B cell (primary cell): Measurements from ENCODE around the gene FOXE1. TPM values are rescaled to one million over a fixed set of nuclear protein-coding genes. Genes with fewer than 3 reads are reported as not detected.

Experiments
- ATAC-seq: fragments of 200-7000 bp; cut with Tn5 transposase; one replicate; pipeline ENCODE4 v1.10.0; 2021; ENCODE audit warnings: low read depth, mild to moderate bottlenecking, moderate number of reproducible peaks, moderate library complexity
- CTCF ChIA-PET: fragments of 350-600 bp; sonication (Branson Sonifier 250); formaldehyde crosslinking; loops from one replicate; lab custom pipeline; 2021; ENCODE audit warnings: antibody characterized with exemption, inconsistent platforms; lab: Charles Lee
- POLR2A ChIA-PET: fragments of 350-600 bp; sonication (Branson Sonifier 250); formaldehyde crosslinking; loops from one replicate; lab custom pipeline; 2021; ENCODE audit warnings: antibody characterized with exemption; lab: Charles Lee
- DNase-seq: peaks from one replicate; pipeline ENCODE4 v3.0.0; 2013
- H2AFZ ChIP-seq: 2 replicates; pipeline ENCODE4 v1.6.1; 2012; ENCODE audit warnings: mild to moderate bottlenecking, low read depth, low read length; ENCODE audit not compliant: insufficient read depth, poor library complexity, severe bottlenecking
- H3K27ac ChIP-seq, 2 donors: 1 replicate in 1 of 2; 2 replicates in 1 of 2; pipeline ENCODE4 v1.5.1; 2012 to 2013; ENCODE audit warnings: low read length in 2 of 2, mild to moderate bottlenecking in 2 of 2, moderate library complexity in 1 of 2
- H3K27me3 ChIP-seq, 4 experiments: fragments of 200-600 bp in 1 of 4; sonication (generic) in 1 of 4; replicated peaks in 1 of 4; 1 replicate in 2 of 4; 2 replicates in 2 of 4; pipeline versions ENCODE4 v1.6.1 to v1.7.0; 2013 to 2016; ENCODE audit warnings: low read length in 3 of 4, mild to moderate bottlenecking in 2 of 4, mixed read lengths in 1 of 4, moderate library complexity in 1 of 4; ENCODE audit not compliant: insufficient read depth in 4 of 4, control insufficient read depth in 3 of 4; ENCODE audit errors: control extremely low read depth in 1 of 4
- H3K36me3 ChIP-seq, 2 experiments: replicated peaks in 1 of 2; 1 replicate in 1 of 2; 2 replicates in 1 of 2; pipeline versions ENCODE4 v1.6.1 to v1.7.1; 2013; ENCODE audit warnings: low read length in 1 of 2; ENCODE audit not compliant: insufficient read depth in 2 of 2, control insufficient read depth in 1 of 2; ENCODE audit errors: control extremely low read depth in 1 of 2, extremely low read depth in 1 of 2
- H3K4me1 ChIP-seq, 2 donors: fragments of 200-600 bp in 1 of 2; sonication (generic) in 1 of 2; 1 replicate in 1 of 2; 2 replicates in 1 of 2; pipeline versions ENCODE4 v1.5.1 to v1.6.1; 2013 to 2017; ENCODE audit warnings: low read length in 2 of 2; ENCODE audit not compliant: control insufficient read depth in 2 of 2, insufficient read depth in 2 of 2
- H3K4me2 ChIP-seq: replicated peaks from 2 replicates; pipeline ENCODE3; 2012; ENCODE audit warnings: mild to moderate bottlenecking, low read depth, low read length; ENCODE audit not compliant: poor library complexity, severe bottlenecking
- H3K4me3 ChIP-seq, 5 experiments: fragments of 200-600 bp in 1 of 5; sonication (generic) in 1 of 5; 1 replicate in 3 of 5; 2 replicates in 2 of 5; pipeline versions ENCODE4 v1.5.1 to v1.7.0; 2011 to 2016; ENCODE audit warnings: low read length in 4 of 5, mild to moderate bottlenecking in 4 of 5, low read depth in 2 of 5, control low read depth in 1 of 5, moderate library complexity in 1 of 5; ENCODE audit not compliant: insufficient read depth in 1 of 5; ENCODE audit errors: control extremely low read depth in 1 of 5, extremely low read depth in 1 of 5
- H3K79me2 ChIP-seq: fragments of 200-600 bp; sonication (generic); one replicate; pipeline ENCODE4 v1.6.0; 2016; ENCODE audit warnings: low read length; ENCODE audit not compliant: control insufficient read depth, insufficient read depth
- H3K9ac ChIP-seq: fragments of 200-600 bp; sonication (generic); 2 replicates; pipeline ENCODE4 v1.6.1; 2017; ENCODE audit warnings: mild to moderate bottlenecking, low read length, moderate library complexity
- H3K9me3 ChIP-seq, 3 donors: one replicate each; pipeline versions ENCODE4 v1.6.1 to v1.7.1; 2013; ENCODE audit warnings: low read length in 2 of 3; ENCODE audit not compliant: control insufficient read depth in 2 of 3, insufficient read depth in 1 of 3; ENCODE audit errors: control extremely low read depth in 1 of 3
- H4K20me1 ChIP-seq: 2 replicates; pipeline ENCODE4 v1.6.0; 2012; ENCODE audit warnings: mild to moderate bottlenecking, low read length; ENCODE audit not compliant: insufficient read depth, control insufficient read depth, poor library complexity, severe bottlenecking
- H3K27ac Mint-ChIP-seq: one replicate; pipeline ENCODE4 v1.8.0; 2021; ENCODE audit warnings: mixed read lengths
- H3K27me3 Mint-ChIP-seq: one replicate; pipeline ENCODE4 v1.8.0; 2021; ENCODE audit warnings: mixed read lengths
- H3K4me1 Mint-ChIP-seq: one replicate; pipeline ENCODE4 v1.8.0; 2021; ENCODE audit warnings: mixed read lengths
- H3K4me3 Mint-ChIP-seq: one replicate; pipeline ENCODE4 v1.8.0; 2021; ENCODE audit warnings: mixed read lengths
- H3K9me3 Mint-ChIP-seq: one replicate; pipeline ENCODE4 v1.8.0; 2022; ENCODE audit warnings: mixed read lengths; ENCODE audit not compliant: insufficient read depth
- EZH2 ChIP-seq: IDR thresholded peaks from 2 replicates; pipeline ENCODE4 v1.6.1; 2012; ENCODE audit warnings: borderline replicate concordance, low read depth, mild to moderate bottlenecking, moderate library complexity, low read length; ENCODE audit not compliant: insufficient read depth, poor library complexity, severe bottlenecking
- WGBS: methylation state at CpG from one replicate; pipeline ENCODE4 v1.1.5; 2013; ENCODE audit warnings: missing lambda C conversion rate; ENCODE audit not compliant: insufficient coverage; 5-methylcytosine and 5-hydroxymethylcytosine counted together
- intact Hi-C: fragments of 100-400 bp; cut with micrococcal nuclease; formaldehyde crosslinking; loops from one replicate; pipeline ENCODE4 v1.10.0; 2022
- polyA plus RNA-seq: library from polyadenylated mRNA; depleted of rRNA; stranded (reverse); fragments of >200 nt; gene quantifications from 2 replicates; pipeline ENCODE4 v1.2.3, GENCODE V29; 2012
- total RNA-seq, 2 donors: library from RNA; stranded (reverse); fragments of 120-200 nt in 1 of 2; gene quantifications; 1 replicate in 1 of 2; 2 replicates in 1 of 2; pipeline versions ENCODE4 v1.2.3 to v1.2.4, GENCODE V29; 2013 to 2022
- TF ChIP-seq, protein P1 (sequence below): fragments of 200-600 bp; IDR thresholded peaks from one replicate; pipeline ENCODE4 v1.8.0; 2022; ENCODE audit warnings: antibody characterized with exemption, mild to moderate bottlenecking

Gene FOXE1
- total and polyA plus RNA-seq, 2 donors (not counting 1 experiment from before 2014, with no cell fraction given) = not detected

DNA sequence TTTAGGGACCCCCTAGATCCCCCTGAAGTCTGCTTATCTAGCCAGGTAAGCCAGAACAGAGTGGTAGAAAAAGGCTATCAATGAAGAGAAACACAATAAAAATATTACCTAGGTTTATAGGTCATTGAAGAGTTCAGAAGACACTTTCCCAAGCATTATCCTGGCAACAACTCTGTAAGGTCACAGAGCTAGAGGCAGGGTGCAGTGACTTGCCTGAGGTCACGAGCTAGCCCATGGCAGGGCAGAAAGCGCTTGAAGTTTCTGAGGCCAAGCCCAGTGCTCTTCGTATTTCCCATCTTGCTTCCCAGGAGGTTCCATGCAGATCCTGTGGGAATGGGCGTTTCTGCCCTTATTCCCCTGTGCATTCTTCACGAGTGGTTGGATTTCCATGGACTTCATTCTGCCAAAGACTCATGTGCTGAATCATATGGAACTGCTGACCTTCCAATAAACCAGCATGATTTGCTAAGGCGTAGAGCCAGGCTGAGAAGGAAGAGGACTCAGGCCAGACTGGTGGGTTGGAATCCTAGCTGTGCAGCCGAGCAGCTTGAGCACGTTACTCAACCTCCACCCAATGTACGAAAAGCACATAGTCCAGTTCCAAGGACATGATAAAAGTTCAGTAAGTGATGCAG lies 47.2 kb downstream of the FOXE1 start:
- ATAC-seq (no peak), DNase-seq (no peak)
- 94% methylated on average over 9 of the region's 9 CpGs for WGBS
- no peaks in the 10 kb centered on the region for H3K9me3 Mint-ChIP-seq
- no peak overlapping the region for H2AFZ ChIP-seq
- ChIA-PET POLR2A (no interaction called here), CTCF (interaction anchor here (0.7 to 4.8 kb wide), 16 partner anchors 9 to 359 kb away, joined by 3 to 31 read pairs (median 4); partner anchors contain the start of gene TRMO)
- H3K79me2 ChIP-seq = peaks cover 42% of the 10 kb centered on the region
- no peaks in the 10 kb centered on the region for H3K9me3 ChIP-seq
- no peak overlapping the region for H3K4me3 ChIP-seq
- no peak overlapping the region for H3K4me3 Mint-ChIP-seq
- H3K27me3 Mint-ChIP-seq = no peaks in the 10 kb centered on the region
- H3K27ac ChIP-seq = no peak overlapping the region
- no peak for TF ChIP-seq EZH2
- TF ChIP-seq, protein P1, sequence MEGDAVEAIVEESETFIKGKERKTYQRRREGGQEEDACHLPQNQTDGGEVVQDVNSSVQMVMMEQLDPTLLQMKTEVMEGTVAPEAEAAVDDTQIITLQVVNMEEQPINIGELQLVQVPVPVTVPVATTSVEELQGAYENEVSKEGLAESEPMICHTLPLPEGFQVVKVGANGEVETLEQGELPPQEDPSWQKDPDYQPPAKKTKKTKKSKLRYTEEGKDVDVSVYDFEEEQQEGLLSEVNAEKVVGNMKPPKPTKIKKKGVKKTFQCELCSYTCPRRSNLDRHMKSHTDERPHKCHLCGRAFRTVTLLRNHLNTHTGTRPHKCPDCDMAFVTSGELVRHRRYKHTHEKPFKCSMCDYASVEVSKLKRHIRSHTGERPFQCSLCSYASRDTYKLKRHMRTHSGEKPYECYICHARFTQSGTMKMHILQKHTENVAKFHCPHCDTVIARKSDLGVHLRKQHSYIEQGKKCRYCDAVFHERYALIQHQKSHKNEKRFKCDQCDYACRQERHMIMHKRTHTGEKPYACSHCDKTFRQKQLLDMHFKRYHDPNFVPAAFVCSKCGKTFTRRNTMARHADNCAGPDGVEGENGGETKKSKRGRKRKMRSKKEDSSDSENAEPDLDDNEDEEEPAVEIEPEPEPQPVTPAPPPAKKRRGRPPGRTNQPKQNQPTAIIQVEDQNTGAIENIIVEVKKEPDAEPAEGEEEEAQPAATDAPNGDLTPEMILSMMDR = no peak
- H3K4me1 Mint-ChIP-seq = peaks cover 10% of the 10 kb centered on the region
- H3K36me3 ChIP-seq = peaks cover 2 to 31% of the 10 kb centered on the region in 2 experiments
- intact Hi-C loops = loop anchor here (5.0 kb wide), 1 partner anchor 203 kb away; the partner anchor contains the start of gene XPA
- no peak overlapping the region for H3K9ac ChIP-seq
- no peaks in the 10 kb centered on the region for H3K27me3 ChIP-seq
- H3K27ac Mint-ChIP-seq = no peak overlapping the region
- H3K4me1 ChIP-seq = peaks cover 0 to 2% of the 10 kb centered on the region in 2 donors
- H4K20me1 ChIP-seq = peaks cover 7% of the 10 kb centered on the region
- no peak overlapping the region for H3K4me2 ChIP-seq
